ENCODE measurements around the gene SP4.

- TF ChIP-seq POLR2A (IDR thresholded peaks at IDR 0.05) (no peak), CTCF (IDR thresholded peaks at IDR 0.05) (no peak)
Observed at GRCh38 chr7:21544303-21544656, 116.4 kb downstream of the SP4 start.

Measured in prostate gland (tissue), 2 donors.